22Rv1 (cell line): ENCODE data around the gene TRPT1.

Source experiments
- H3K27ac ChIP-seq: fragments of 450-650 bp; 2 replicates; pipeline ENCODE4 v1.5.1; 2017
- ZFX ChIP-seq: fragments of 450-650 bp; IDR thresholded peaks from 2 replicates; pipeline ENCODE4 v1.6.1; 2017; ENCODE audit warnings: antibody characterized with exemption, borderline replicate concordance
- TF ChIP-seq, protein P1 (sequence below): fragments of 450-650 bp; IDR thresholded peaks from 2 replicates; pipeline ENCODE4 v1.5.1; 2017; ENCODE audit warnings: mild to moderate bottlenecking

The TRPT1 gene

DNA sequence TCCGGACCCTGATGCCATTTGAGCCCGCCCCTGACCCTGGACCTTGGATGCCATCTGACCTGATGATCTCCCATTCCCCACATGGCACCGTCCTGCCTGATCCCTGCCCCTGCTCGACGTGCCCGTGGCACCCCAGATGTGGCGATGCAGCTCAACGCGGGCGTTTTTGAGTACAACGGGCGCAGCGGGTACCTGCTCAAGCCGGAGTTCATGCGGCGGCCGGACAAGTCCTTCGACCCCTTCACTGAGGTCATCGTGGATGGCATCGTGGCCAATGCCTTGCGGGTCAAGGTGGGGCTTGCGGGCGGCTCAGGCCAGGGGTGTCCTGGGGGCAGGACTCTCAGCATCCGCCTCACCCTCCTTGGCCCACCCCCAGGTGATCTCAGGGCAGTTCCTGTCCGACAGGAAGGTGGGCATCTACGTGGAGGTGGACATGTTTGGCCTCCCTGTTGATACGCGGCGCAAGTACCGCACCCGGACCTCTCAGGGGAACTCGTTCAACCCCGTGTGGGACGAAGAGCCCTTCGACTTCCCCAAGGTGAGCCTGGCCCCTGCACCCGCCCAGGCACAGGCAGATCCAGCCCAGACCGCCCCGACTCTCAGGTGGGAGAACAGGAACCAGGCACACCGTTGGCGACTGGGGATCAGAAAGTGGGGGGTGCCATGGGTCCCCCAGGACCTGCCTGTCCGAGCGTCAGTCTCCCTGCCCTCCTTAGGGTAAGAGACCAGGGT is 36.5 kb upstream of the TRPT1 start:
- no peak for TF ChIP-seq ZFX
- TF ChIP-seq, protein P1, sequence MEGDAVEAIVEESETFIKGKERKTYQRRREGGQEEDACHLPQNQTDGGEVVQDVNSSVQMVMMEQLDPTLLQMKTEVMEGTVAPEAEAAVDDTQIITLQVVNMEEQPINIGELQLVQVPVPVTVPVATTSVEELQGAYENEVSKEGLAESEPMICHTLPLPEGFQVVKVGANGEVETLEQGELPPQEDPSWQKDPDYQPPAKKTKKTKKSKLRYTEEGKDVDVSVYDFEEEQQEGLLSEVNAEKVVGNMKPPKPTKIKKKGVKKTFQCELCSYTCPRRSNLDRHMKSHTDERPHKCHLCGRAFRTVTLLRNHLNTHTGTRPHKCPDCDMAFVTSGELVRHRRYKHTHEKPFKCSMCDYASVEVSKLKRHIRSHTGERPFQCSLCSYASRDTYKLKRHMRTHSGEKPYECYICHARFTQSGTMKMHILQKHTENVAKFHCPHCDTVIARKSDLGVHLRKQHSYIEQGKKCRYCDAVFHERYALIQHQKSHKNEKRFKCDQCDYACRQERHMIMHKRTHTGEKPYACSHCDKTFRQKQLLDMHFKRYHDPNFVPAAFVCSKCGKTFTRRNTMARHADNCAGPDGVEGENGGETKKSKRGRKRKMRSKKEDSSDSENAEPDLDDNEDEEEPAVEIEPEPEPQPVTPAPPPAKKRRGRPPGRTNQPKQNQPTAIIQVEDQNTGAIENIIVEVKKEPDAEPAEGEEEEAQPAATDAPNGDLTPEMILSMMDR, result no peak
- no peak overlapping the region for H3K27ac ChIP-seq

DNA sequence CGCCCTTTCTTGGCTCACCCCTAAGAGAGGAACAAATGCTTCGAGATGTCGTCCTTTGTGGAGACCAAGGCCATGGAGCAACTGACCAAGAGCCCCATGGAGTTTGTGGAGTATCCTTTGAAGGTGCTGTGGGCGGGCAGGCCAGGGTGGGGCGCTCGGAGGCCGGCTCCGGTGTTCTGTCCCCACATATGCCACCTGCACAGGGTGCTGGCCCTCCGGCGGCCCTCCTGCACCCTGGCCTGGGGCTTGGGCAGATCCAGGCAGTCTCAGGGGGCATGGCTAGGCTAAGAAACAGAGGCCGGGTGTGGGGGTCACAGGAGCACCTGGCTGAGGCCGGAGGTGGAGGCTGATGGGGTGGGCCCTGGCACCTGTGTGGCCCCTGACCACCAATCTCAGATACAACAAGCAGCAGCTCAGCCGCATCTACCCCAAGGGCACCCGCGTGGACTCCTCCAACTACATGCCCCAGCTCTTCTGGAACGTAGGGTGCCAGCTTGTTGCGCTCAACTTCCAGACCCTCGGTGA is 35.6 kb upstream of the TRPT1 start:
- TF ChIP-seq, protein P1, result no peak
- TF ChIP-seq ZFX, result no peak
- no peak overlapping the region for H3K27ac ChIP-seq

DNA sequence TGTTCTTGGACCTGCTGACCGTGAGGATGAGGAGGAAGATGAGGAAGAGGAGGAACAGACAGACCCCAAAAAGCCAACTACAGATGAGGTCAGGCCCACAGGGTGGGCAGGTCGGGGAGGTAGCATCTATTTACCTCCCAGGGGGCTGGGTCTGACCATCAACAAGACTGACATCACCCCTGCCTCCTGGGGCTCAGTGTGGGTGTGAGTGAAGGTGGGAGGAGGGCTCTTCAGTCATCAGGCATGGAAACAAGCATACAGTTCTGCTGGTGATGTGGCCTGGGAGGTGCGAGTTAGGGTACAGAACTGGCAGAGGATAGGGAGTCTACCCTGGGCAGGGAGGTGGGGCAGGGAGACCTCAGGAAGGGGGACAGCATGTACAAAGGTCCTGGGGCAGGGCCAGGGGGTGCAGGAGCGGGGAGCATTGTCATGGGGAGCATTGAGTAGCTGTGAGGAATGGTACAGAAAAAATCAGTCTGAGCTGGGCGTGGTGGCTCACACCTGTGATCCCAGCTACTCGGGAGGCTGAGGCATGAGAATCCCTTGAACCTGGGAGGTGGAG is 34.2 kb upstream of the TRPT1 start:
- no peak for TF ChIP-seq ZFX
- TF ChIP-seq, protein P1, result no peak
- H3K27ac ChIP-seq, result no peak overlapping the region; the same call in 1 of the 2 replicates

DNA sequence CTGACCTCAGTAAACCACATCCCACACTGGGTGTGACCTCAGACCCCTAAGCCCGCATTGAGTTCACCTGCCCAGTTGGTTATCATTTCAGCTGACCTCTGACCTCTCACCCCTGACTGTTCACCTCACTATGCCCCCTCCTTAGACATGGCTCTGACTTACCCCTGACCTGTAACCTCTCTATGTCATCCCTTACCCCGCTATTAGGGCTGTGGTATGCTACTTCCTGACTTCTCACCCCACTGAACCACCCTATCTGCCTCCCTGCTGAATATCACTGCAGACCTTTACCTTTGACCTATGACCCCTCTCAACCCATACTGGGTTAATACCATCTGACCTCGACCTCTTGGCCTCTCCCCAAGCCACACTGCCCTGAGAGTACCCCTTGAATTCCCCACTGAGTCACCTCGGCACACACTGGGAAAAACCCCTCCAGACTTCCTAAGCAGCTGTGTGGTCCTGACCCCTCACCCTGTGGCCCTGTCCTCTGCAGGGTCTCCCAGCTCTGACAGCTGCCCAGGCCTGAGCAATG is 33.6 kb upstream of the TRPT1 start:
- TF ChIP-seq, protein P1, result no peak
- TF ChIP-seq ZFX, result no peak
- no peak overlapping the region; the same call in 1 of the 2 replicates for H3K27ac ChIP-seq

DNA sequence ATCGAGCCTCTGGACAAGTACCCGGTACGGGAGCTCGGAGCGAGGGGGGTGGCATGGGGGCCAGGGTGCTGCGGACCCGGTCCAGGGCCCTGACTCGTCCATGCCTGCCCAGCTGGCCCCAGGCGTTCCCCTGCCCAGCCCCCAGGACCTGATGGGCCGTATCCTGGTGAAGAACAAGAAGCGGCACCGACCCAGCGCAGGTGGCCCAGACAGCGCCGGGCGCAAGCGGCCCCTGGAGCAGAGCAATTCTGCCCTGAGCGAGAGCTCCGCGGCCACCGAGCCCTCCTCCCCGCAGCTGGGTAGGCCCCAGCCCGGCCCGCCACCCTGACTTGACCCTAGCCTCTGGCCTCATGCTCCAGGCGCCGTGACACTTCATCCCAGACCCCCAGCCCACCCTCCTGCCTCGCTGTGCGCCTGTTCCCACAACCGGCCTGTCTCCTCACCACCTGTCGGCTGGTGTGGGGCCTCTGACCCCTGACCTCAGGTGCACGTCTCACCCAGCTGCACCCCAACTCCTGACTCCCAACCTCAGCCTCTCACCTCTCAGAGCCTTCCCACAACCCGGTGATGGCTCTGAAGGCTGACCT is 33.1 kb upstream of the TRPT1 start:
- no peak for TF ChIP-seq ZFX
- TF ChIP-seq, protein P1, result no peak
- H3K27ac ChIP-seq, result no peak overlapping the region

DNA sequence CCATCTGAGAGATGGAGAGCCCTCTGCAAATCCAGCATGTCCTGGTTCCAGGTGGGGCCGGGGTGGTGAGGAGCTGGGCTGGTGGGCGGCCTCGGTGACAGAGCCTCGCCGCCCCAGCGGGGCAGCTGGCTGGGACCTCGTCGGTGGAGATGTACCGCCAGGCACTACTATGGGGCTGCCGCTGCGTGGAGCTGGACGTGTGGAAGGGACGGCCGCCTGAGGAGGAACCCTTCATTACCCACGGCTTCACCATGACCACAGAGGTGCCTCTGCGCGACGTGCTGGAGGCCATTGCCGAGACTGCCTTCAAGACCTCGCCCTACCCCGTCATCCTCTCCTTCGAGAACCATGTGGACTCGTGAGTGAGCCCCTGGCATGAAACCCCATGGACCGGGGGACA is 32.4 kb upstream of the TRPT1 start:
- no peak overlapping the region for H3K27ac ChIP-seq
- TF ChIP-seq, protein P1, result no peak
- no peak for TF ChIP-seq ZFX
